Endometrial microvascular endothelial cells (primary cell): ENCODE data around the gene SAFB2. TPM values are rescaled to one million over a fixed set of nuclear protein-coding genes. Genes with fewer than 3 reads are reported as not detected.

Experiments
- in situ Hi-C: cut with HindIII; loops from 2 replicates; pipeline ENCODE4 v1.10.0; 2017; ENCODE audit warnings: low sequenced_read_pairs, low pct_unique_long_range_greater_than_20kb; ENCODE audit errors: inconsistent ontology term
- total RNA-seq: library from RNA; depleted of rRNA; stranded (reverse); fragments of >200 nt; gene quantifications from one replicate; pipeline ENCODE4 v1.2.3, GENCODE V29; 2015; ENCODE audit errors: inconsistent ontology term

The SAFB2 gene
- total RNA-seq, 1 donor from 2014 or later, result 17.8 TPM

GRCh38 chr19:5641171-5641570, 18.6 kb upstream of the SAFB2 start:
- in situ Hi-C loops, result no loop called here

- in situ Hi-C loops, result no loop called here
Observed at GRCh38 chr19:5637971-5638370, 15.4 kb upstream of the SAFB2 start.

- in situ Hi-C loops, result no loop called here
Observed at GRCh38 chr19:5635427-5635826, 12.9 kb upstream of the SAFB2 start.

DNA sequence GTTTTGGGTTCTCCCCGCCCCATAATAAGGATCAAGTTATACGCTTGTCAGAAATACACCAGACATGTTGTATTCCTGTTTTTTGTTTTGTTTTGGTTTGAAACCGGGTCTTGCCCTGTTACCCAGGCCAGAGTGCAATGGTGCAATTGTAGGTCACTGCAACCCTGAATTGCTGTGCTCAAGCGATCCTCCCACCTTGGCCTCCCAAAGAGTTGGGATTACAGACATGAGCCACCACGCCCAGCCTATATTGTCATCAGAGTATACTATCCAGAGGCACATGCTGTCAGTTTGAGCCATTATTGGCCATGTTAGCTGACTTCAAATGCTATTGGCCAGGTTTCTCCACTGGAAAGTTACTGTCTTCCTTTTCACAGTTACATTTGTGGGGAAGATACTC, 10.1 kb upstream of the SAFB2 start:
- in situ Hi-C loops, result no loop called here

GRCh38 chr19:5632241-5632612, 9.7 kb upstream of the SAFB2 start:
- in situ Hi-C loops, result no loop called here

DNA sequence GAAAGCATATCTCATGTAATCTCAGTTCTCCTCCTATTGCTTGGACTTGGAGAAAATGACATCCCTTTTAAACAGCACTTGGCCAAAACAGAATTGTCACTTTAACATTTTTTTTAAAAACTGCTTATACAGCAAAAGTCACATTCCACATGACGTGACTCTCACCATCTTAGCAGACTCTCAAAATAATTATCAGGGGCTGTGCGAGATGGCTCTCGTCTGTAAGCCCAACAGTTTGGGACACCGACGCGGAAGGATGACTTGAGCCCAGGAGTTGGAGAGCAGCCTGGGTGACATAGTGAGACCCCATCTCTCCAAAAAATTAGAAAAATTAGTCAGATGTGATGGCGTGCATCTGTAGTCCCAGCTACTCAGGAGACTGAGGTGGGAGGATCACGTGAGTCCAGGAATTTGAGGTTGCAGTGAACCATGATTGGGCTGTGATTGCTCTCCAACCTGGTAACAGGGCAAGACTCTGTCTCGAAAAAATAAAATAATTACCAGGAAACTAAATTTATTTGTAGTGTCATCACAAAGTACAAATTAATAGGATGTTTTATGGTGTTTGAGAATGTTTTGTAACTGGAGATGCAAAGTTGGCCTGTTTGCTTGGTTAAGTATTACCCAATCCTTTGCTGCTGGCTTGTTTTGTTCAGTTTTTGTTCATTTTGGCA, 9.1 kb upstream of the SAFB2 start:
- in situ Hi-C loops, result no loop called here

DNA sequence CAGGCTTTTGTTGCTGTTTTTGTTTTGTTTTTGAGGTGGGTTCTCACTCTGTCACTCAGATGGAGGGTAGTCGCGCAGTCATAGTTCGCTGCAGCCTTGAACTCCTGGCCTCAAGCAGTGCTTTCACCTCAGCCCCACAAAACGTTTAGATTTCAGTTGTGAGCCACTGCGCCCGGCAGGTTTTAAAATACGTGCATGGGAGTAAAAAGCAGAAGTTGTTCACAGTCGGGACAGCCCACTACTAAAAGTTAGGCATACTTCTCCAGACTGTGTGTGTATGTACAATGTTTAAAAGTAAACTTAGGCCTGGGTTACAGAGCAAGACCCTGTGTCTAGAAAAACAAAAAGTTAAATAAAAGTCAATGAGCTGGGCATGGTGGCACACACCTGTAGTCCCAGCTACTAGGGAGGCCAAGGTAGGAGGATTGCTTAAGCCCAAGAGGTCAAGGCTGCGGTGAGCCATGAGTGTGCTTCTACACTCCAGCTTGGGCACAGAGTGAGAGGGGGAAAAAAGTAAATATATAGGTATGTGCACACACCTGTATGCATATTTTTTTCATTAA, 6.4 kb upstream of the SAFB2 start:
- in situ Hi-C loops, result no loop called here

- in situ Hi-C loops, result no loop called here
Observed at GRCh38 chr19:5628461-5628860, 5.9 kb upstream of the SAFB2 start.

- in situ Hi-C loops, result no loop called here
Observed at GRCh38 chr19:5627395-5627904, 4.9 kb upstream of the SAFB2 start.

GRCh38 chr19:5625641-5626040, 3.1 kb upstream of the SAFB2 start:
- in situ Hi-C loops, result no loop called here

GRCh38 chr19:5624741-5625278, 2.2 kb upstream of the SAFB2 start:
- in situ Hi-C loops, result no loop called here

DNA sequence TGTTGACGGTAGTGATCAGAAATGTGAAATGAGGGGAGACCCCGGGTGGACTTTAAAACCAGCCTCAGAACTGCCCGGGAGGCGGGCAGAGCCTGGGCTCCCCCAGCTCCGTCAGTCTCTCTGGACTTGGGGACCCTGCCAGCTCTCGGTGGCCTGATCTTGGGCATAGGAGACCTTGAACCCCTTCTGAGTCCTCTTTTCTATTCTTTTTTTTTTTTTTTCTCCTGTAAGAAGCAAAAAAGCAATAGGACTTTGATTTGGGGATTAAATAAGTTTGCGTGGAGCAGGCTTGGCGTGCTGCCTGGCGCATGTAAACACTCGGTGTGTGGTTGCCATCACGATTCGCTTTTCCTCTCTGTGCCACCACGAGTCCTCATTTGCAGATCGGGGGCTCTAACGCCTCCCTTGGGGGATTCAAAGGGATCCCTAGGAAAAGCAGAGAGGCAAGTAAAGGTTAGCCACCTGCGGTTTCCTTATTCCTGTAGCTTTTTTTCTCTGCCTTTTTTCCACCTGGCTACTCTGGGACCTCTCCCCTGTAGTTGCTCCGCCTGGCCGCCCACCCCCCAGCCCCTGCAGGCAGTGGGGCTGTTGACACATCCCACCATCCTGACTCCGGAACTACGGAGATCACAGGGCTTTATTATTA, 1.6 kb upstream of the SAFB2 start:
- in situ Hi-C loops, result no loop called here

GRCh38 chr19:5623397-5624017, 931 bp upstream of the SAFB2 start:
- in situ Hi-C loops, result no loop called here

GRCh38 chr19:5621945-5622464, 571 bp downstream of the SAFB2 start:
- in situ Hi-C loops, result no loop called here

DNA sequence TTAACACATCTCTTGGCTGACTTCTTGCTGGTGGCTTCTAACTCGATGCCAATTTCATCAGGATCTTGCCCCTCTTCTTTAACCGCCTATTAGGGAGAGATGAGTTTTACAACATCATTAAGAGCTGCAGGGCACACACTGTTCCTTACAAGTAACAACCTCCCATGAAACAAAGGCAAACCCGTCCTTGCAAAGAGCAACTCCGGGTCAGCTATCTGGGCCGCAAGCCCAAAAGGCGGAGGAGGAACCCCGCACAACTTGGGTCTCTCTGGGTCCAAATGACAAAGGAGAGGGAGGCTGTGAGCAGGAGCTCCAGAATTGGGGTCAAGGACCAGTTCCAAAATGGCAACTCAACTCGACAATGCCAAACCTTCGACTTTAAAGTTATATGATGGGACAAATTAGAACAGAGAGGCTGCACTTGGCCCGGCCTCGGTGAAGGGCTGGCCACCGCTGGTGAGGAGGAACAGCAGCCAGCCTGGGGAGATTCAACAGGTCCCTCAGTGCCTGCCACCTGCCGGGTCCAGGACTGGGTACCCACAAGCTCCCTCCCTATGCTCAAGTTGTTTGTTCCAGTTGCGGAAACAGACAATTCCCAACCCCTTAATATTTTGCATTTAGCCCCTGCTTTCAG, 1.1 kb downstream of the SAFB2 start:
- in situ Hi-C loops, result no loop called here

DNA sequence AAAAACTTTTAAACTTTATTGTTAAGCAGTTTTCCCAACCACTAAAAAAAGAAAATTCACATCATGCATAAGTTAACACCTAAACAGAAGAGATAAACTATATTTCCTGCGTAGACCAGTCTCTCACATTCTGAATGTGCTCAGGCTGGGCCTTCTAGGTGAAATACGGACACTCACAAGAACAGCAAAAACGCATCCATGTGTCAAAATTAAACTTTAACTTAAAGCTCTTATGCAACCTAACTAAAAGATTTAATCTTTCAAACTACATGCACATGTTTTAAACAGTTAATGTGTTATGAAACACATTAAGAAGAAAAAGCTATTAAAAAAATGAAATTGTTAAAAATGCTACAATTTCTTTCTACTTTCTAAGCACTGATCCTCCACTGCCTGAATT, 2.6 kb downstream of the SAFB2 start:
- in situ Hi-C loops, result no loop called here

DNA sequence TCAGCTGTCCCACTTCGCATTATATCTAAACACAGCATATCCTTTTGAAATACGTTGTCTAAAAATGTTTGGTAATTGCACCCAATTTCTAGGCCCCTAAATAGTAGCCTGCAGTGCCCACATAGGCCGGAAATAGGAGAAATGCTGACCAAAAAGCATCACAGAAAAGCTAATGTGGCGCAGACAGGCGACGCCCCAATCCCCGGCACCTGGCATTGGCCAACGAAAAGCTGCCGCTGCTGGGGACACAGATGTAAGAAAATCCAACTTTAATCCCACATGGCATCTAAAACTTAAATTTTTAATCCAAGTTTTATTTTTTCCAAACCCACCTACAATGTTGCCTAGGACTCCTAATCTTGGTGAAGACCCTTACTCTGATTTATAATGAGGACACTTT, 4.0 kb downstream of the SAFB2 start:
- in situ Hi-C loops, result no loop called here

DNA sequence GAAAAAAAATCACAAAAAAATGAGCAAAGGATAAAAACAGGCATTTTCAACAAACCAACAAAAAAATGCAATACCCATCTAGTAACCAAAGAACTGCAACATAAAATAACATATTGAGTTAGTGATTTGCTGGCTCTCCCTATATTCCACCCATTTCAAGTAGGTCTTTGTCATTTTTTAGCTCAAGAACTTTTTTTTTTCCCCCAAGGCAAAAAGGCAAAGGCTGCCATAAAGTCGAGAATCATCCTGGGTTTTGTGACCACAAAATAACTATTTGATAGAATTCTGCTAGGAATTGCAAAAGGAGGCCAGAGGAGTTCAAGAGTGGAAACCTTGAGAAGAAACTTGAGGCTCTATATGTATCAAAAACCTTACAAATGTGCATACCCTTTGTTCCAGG, 5.5 kb downstream of the SAFB2 start:
- in situ Hi-C loops, result no loop called here

DNA sequence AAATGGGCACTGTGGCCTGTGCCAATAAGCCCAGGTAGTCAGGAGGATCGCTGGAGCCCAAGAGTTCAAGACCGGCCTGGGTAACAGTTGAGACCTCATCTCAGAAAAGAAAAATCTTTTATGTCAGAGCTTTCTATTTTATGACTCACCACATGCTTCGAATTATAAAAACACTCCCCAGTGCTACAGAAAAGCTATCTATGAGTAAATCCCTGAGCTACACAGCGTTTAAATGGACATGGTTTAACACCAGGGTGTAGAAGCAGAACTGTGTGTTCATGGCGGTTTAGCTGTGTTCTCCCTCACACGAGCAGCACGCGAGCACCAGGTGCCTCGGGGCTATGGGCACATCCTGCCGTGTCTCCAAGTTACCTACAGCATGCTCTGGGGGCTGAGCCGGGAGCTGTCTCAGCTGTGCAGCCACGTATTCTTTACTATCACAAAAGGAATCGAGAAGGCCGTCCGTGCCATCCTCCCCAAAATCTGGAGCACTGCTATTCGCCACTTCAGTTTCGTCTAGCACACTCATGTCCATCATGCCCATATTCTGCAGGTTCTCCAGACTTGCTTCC, 6.7 kb downstream of the SAFB2 start:
- in situ Hi-C loops, result no loop called here
